ENCODE results near the gene POLR1B. TPM values are rescaled to one million over a fixed set of nuclear protein-coding genes. Genes with fewer than 3 reads are reported as not detected.
"Not testable (repeated sequence)": the region's sequence is repeated elsewhere in the genome, so short reads cannot be mapped to it uniquely, and the experiment has no call there.

POLR1B gene
- total RNA-seq, 4 donors from 2014 or later = 6.8 to 41.4 (median 17.8) TPM

DNA sequence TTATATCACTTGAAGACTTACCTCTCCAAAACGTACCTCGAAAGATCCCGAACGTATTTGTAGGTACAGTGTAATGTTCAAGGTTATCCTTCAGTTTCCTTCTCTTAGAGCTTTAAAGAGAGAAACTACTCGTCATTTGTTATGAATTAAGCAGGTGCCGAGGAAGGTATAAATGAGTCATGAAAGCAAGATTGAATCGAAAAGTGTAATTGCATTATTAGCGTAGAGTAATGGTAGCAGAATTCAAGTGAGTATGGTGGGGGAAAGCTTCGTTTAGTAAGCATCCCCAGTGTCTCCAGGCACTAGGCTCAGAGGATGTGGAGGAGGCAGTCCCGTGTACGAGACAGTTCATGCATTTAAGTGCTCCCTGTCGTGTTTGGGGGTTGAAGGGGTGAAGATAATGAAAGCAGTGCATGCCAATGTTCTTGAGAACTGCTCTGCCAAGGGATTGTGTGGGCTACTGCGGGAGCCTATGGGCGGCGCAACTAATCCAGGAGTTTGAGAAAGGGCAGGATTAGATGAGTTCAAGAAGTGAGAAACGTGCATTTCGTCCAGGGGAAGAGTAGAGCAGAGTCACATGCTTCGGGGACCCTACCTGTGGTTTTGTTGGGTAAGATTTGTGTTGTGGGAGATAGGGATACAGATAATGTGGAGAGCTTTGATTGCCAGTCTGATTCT lies 858 bp downstream of the POLR1B start:
- Histone ChIP-seq H3K4me1 (peaks cover 0 to 10% of the 10 kb centered on the region in 2 donors), H3K27me3 (no peaks in the 10 kb centered on the region), H3K9me3 (no peaks in the 10 kb centered on the region), H3K36me3 (no peaks in the 10 kb centered on the region), H3K4me3 (peak overlapping the region; percentile 70 to 76), H3K27ac (no peak overlapping the region)
- no peak for TF ChIP-seq POLR2A (IDR thresholded peaks at IDR 0.05)
- no peak for TF ChIP-seq CTCF (IDR thresholded peaks at IDR 0.05)
- intact Hi-C loops (cut with DNase I; ENCODE audit: low total_unique reads) = no loop called here
- DNase-seq = no peak

DNA sequence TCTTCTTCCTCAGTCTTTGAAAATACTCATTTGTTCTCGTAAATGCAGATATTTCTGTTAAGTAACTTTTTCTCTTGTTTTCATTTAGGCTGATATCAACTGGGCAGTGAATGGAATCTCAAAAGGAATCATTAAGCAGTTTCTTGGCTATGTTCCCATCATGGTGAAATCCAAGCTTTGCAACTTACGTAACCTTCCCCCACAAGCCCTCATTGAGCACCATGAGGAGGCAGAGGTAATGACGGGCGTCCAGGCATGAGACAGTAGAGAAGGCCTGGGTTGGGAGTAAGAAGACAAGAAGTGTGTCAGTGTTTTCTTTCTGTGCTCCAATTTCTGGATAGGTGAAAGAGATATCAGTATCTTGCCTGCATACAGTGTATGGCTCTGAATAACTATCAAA lies 5.1 kb downstream of the POLR1B start:
- DNase-seq = no peak
- intact Hi-C loops (cut with DNase I; ENCODE audit: low total_unique reads) = no loop called here
- Histone ChIP-seq H3K36me3 (no peaks in the 10 kb centered on the region), H3K4me3 (no peak overlapping the region), H3K9me3 (no peaks in the 10 kb centered on the region), H3K27me3 (no peaks in the 10 kb centered on the region), H3K27ac (no peak overlapping the region), H3K4me1 (peaks cover 0 to 10% of the 10 kb centered on the region in 2 donors)
- TF ChIP-seq CTCF (IDR thresholded peaks at IDR 0.05) = no peak
- TF ChIP-seq POLR2A (IDR thresholded peaks at IDR 0.05) = no peak

GRCh38 chr2:112548980-112549379 lies 6.7 kb downstream of the POLR1B start:
- H3K36me3 ChIP-seq = no peaks in the 10 kb centered on the region
- intact Hi-C loops (cut with DNase I; ENCODE audit: low total_unique reads) = no loop called here
- H3K27ac ChIP-seq = no peak overlapping the region
- no peaks in the 10 kb centered on the region for H3K27me3 ChIP-seq
- no peak overlapping the region for H3K4me3 ChIP-seq
- no peak for DNase-seq
- no peaks in the 10 kb centered on the region for H3K4me1 ChIP-seq
- H3K9me3 ChIP-seq = no peaks in the 10 kb centered on the region
- TF ChIP-seq POLR2A (IDR thresholded peaks at IDR 0.05) (no peak), CTCF (IDR thresholded peaks at IDR 0.05) (no peak)

- Histone ChIP-seq H3K9me3 (no peaks in the 10 kb centered on the region), H3K4me1 (no peaks in the 10 kb centered on the region), H3K27ac (no peak overlapping the region), H3K4me3 (no peak overlapping the region), H3K36me3 (no peaks in the 10 kb centered on the region), H3K27me3 (no peaks in the 10 kb centered on the region)
- no peak for TF ChIP-seq POLR2A (IDR thresholded peaks at IDR 0.05)
- no peak for TF ChIP-seq CTCF (IDR thresholded peaks at IDR 0.05)
- DNase-seq = no peak
- intact Hi-C loops (cut with DNase I; ENCODE audit: low total_unique reads) = no loop called here
Observed at GRCh38 chr2:112566104-112566503, 23.8 kb downstream of the POLR1B start.

DNA sequence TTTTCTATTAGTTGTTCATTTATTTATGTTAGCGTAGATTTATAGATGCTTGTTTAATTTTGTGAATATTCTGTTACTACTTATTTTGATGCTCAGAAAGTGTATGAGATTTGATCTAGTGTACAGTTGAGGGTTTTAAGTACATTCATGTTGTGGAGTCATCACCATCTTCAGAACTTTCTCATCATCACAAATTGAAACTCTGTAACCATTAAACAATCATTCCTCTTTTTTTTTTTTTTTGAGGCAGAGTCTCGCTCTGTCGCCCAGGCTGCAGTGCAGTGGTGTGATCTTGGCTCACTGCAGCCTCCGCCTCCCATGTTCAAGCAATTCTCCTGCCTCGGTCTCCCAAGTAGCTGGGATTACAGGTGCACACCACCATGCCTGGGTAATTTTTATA lies 24.2 kb downstream of the POLR1B start:
- H3K4me1 ChIP-seq; H3K36me3 ChIP-seq; H3K9me3 ChIP-seq; DNase-seq; H3K27me3 ChIP-seq; H3K27ac ChIP-seq; intact Hi-C loops (cut with DNase I; ENCODE audit: low total_unique reads); H3K4me3 ChIP-seq: not testable (repeated sequence)

DNA sequence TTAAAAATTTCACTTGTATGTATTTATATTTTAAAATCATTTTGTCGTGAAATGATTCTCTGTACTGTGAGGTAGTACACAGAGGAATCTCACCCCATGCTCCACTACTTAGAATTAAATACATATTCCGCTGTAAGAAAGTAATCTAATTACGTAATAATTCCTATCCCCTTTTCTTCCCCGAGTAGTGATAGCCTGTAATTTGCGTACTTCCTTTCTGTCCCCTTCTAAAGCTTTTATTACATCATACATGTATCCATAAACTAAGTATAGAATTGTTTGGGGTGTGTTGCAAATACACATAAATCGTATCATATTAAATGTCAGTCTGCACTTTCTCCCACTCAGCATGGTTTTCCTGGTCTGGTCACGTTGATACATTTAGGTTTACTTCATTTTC lies 29.7 kb downstream of the POLR1B start:
- Histone ChIP-seq H3K36me3 (no peaks in the 10 kb centered on the region), H3K9me3 (no peaks in the 10 kb centered on the region), H3K27ac (no peak overlapping the region), H3K27me3 (no peaks in the 10 kb centered on the region), H3K4me3 (no peak overlapping the region), H3K4me1 (no peaks in the 10 kb centered on the region)
- TF ChIP-seq POLR2A (IDR thresholded peaks at IDR 0.05) (no peak), CTCF (IDR thresholded peaks at IDR 0.05) (no peak)
- no peak for DNase-seq
- intact Hi-C loops (cut with DNase I; ENCODE audit: low total_unique reads) = no loop called here
